Measurements from ENCODE around the gene PLPP4.
A peak's percentile ranks its signal among the peaks of the same experiment; 100 is the strongest.

Gene PLPP4

DNA sequence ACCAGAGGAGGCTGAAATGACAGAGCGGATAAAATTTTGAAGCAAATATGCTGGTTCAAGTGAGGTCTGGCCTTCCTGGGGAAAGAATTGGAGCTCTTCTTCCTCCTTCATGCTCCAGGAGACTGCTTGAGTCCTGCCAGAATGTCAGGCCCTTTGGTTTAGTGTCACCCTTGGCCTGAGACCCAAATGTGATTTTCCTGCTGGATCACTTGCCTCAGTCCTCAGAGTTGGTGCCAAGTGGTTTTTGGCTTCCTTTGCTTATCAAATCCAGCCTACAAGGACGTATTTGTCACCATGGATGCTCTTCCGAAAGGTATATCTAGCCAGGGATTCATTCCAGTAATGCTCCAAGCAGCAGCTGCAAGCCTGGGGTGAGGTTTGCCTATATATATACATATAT lies 118.4 kb downstream of the PLPP4 start:
- no peak for DNase-seq (ENCODE audit: low read depth, low spot score)

DNA sequence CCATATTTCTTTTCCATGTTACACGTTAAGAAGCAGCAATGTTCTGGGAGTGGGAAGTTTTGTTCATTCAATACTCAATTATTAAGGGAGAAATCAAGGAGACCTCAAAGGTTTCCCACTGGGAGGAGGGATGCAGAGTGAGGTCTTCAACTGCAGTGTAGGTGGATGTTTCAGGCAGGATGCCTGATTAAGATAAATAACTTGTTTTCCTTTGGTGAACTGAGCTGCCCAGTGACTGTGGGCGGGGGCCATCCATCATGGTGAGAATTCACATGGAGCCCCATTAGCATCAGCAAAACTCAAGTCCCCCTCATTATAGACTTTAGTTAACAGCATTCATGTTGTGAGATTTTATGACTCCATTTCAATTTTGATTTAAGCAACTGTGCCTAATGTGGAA lies 121.1 kb downstream of the PLPP4 start:
- DNase-seq (ENCODE audit: low read depth, low spot score), result no peak

DNA sequence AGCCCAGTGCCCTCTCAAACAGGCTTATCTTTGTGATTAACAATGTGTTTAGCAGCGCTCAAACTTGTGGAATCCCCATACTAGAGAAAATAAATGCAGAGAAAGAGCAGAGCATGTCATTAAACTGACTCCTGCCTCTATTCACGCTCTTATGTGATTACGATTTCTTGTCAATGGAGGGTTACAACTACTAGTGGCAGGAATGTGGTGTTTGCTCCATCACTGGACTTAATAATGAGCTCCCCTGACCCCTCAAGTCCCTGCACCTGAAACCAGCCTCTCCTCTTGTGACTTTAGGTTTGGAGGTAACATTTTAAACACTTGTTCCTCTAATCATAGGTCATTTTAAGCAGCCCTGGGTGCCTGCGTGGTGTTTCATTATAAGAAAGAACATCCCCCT lies 121.9 kb downstream of the PLPP4 start:
- no peak for DNase-seq (ENCODE audit: low read depth, low spot score)

DNA sequence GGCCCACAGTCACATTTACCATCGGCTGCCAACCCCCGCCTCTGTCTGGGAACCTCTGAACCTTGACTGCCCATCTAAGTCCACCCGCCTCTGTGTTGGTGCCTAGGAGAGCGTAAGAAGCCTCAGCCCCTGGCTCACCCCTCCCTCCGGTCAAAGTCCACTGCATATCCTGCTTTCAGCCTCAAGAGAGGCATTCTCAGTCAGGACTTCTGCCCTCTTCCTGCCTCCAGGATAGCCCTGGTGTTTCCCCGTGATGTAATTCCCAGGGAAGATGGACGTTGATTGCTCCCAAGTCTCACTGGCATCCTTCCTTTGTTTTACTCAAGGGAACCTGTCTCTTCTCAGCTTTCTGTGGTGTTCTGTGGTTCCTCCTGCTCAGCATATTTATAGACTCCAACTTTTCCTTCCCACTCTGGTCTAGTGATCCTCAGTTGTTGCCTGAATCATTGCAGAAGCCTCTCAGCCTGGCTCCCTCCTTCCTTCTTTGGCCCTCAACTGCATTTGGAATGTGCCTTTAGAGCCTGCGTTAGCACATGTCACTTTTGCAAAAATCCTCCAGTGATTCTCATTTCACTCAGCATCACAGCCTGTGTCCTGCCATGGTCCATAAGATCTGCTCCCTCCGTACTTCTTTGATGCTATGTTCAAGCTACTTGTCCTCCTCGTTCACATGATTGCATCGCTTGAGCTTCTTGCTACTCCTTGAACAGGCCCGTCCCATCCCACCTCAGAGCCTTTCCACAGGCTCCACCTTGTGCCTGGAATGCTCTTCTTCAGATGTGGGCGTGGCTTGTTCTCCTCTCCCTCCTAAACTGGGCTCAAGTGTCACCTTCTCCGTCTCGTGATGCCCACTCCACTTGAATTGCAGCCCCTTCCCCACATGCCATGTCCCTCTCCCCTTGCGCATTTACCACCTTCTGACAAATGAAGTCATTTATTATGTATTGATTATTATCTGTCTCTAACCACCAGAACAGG lies 124.2 kb downstream of the PLPP4 start:
- DNase-seq (ENCODE audit: low read depth, low spot score), result peak; percentile 9

DNA sequence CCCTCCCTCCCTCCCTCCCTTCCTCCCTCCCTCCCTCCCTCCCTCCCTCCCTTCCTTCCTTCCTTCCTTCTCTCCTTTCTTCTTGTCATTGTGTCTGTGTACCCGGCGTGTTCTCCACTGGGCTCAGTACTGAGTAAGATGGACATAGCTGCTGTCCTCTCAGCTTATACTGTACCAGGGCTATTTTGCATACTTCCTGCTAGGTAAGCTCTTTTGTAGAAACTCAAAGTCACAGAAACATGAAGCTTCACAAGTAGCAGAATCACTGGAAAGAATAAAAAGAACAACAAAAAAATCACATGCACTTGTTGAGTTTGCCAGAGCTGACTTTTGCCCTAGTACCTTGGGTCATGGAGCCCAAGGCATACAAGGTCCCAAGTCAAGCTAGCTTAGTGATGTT lies 125.7 kb downstream of the PLPP4 start:
- DNase-seq (ENCODE audit: low read depth, low spot score), result no peak

DNA sequence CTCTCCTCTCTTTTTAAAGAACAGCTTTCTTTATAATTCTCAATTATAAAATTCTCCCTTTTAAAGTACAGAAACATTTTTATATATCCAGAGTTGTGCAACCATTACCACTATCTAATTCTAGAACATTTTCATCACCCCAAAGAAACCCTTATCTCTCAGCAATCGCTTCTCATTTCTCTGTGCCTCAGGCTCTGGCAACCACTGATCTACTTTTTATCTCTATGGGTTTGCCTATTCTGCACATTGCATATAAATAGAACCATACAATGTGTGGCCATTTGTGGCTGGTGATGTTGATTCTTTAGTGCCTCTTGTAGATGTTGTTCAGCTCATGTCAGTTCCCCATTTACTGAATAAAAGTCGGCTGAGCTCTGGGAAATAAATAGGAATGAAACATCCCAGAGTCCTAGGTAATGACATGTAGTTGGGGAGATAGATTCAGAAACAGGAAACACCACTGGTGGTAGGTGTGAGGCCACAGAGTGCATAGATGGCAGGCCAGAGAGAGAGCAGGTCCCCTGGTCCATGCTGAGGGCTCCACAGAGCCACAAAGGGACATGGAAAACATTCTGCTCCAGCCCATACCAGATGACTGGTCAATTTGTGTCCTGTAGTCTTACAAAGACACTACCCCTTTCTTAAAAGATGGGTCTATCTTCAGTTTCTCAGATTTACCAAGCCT lies 126.5 kb downstream of the PLPP4 start:
- no peak for DNase-seq (ENCODE audit: low read depth, low spot score)

DNA sequence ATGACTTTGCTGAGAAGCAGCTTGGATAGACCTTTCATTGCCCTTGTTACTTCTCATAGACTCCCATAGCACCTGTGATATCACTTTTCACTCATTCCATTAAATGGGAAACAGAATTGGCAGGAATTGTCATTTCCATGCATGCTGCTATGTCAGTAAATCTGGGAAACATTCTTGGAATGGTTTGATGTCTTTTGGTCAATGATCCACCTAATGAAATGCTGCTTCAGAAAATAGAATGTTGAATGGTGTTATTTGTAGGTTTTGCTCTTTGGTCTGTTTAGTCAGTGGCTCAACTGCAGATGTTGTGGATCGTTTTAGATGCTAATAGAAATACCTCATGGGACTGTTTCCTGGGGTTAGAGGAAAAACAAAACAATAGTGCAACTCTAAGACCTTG lies 127.8 kb downstream of the PLPP4 start:
- DNase-seq (ENCODE audit: low read depth, low spot score), result no peak

DNA sequence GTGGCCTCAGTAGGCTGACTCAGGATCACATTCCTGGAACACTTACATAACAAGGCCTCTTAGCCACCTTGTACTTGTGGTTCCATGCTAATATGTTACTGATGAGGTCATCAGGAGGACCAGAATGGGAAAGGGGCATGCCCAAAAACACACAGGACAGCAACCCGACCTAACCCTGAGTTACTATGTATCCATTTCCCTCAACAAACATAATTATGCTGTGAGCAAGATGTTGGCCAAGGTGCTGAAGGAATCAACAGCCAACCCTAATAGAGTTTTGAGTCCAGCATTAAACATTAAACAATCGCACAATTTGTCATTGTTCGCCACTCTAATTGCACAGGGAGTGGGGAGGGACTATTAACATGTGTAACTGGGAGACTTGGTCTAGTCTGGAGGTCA lies 129.4 kb downstream of the PLPP4 start:
- no peak for DNase-seq (ENCODE audit: low read depth, low spot score)

DNA sequence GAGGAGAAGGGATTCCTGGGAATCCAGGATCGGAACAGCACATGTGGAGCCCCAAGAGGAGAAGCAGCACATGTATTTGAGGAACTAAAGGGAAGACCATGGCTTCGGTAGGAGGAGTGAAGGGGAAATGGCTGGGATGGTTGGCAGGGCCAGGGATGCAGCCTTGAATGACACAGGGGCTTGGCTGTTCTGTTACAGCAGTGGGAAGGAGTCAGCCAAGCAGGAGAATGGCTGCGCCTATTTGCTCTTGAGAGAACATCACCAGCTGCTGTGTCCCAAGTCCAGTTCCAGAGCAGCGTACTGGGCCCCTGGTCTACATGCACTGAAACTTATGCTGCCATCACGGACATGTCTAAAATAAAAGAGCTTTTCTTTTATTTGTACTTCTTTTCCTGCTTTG lies 130.0 kb downstream of the PLPP4 start:
- no peak for DNase-seq (ENCODE audit: low read depth, low spot score)

DNA sequence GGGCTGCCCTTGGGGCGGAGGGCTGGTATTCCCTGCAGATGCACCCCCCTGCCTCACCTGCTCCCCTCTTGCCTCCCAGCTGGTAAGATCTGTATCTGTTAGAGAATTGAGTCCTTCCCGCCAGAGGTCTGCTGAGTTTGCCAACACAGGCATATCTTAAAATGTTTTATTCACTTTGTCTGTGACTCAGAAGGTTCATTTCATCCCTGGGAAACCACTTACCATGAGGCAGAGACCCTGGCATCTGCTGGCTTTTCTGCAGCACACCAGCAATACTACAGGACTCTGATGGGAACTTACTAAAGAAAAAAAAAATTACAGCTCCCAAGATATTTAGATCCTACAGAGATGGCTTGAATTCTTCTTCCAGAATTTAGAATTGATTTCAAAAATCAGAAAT lies 131.3 kb downstream of the PLPP4 start:
- DNase-seq (ENCODE audit: low read depth, low spot score), result no peak

DNA sequence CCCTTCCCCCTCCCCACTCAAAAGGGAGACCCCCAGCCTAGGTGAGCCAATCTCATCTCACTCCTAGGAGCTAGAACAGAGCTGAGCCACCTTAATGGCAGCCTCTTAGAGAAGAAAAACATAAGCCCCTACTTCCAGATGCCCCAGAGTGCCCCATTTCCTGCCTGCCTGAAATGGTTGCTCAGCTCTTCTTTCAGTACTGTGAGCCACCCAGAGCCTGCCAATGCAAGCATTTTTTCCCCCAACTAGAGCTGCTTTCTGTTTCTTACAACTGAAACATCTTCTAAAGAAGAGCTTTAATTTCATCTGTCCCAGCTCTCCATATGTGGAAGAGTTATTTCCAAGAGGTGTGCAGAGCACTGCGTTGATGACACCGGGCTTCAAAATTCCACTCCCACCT lies 136.7 kb downstream of the PLPP4 start:
- no peak for DNase-seq (ENCODE audit: low read depth, low spot score)

DNA sequence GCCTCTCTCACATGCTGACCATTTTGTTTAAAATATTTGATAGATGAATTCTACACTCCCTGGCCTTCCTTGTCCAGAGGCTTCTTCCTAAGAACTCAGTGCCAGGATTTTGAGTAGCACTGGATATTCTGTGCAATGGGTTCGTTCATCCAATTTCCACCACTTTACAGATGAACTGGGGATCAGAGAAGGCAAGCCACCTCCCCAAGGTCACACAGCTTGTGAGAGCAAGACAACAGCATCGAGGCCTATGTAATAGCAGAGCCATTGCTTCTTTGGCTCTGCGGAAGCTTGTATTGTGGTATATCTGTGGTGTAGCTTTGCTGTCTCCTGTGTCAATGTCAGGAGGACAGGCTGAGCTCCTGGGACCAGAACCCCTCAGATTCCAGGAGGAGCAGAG lies 140.9 kb downstream of the PLPP4 start:
- no peak for DNase-seq (ENCODE audit: low read depth, low spot score)

DNA sequence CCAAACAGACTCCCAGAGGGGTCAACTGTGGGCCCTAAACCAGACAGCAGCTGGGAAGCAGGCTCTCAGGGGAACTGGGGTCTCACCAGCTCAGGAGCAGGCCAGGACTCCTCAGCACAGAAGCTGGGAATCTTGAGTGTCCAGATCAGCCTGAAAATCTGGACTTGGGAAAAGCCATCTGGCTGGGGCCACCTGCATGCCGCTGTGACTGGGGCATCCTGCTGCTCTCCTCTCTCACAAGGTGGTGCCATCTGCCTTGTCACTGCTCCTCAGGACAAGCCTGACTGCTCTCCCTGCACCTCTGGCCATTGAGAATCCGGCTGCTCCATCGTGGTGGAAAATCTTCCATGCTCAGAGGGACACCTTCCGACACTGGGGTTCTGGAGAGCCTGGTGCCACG lies 141.4 kb downstream of the PLPP4 start:
- no peak for DNase-seq (ENCODE audit: low read depth, low spot score)

DNA sequence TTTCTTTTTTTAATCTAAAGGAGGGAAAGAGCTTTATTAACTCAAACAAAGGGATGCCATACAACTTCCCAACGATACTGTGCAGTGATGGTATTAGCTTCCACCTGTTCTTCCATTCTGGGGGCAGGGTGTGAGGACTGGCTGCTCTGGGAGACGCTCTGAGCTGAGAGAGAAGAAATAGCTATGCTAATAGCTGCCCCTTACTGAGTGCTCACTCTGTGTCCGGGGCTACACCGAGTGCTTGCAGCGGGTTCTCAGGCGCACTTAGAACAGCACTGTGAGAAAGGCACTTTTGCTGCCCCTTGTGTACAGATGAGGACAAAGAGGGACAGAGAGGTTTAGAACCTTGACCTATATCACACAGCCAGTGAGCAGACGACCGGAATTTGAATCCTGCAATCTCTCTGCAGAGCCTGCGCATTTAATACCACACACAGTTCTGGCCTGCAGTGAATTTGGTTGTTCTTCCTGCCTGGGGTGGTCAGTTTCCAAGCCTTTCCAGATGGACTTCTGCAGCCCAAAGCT lies 142.2 kb downstream of the PLPP4 start:
- no peak for DNase-seq (ENCODE audit: low read depth, low spot score)

DNA sequence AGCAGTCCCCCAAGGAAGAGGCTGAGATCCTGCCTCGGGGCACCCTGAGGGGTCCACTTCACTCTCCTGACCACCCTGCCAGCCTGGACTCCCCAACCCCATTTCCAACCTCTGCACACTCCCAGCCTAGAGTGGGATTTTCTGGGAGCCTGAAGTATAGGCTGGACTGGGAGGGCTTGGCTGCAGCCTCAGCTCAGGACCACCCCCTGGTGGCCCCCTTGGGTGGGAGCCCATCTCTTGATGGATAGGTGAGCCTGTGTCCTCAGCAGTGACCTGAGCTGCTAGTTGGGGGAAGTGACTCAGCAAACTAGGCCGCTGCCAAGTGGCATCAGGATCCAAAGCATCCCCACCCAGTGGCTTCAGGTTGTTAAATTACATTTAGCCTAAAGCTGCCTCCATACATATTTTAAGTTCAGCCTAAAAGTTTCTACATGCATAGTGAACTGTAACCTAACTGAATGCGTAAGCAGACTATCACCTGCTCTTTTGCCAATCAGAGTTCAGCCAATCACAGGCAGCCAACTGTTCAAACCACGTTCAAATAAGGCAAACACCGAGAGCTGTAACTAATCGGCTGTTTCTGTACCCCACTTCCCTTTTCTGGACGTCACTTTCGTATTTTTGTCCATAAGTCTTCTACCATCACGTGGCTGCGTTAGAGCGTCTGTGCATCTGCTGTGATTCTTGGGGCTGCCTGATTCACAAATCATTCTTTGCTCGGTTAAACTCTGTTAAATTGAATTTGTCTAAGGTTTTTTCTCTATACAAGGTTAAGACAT lies 144.0 kb downstream of the PLPP4 start:
- peak; percentile 40 for DNase-seq (ENCODE audit: low read depth, low spot score)

DNA sequence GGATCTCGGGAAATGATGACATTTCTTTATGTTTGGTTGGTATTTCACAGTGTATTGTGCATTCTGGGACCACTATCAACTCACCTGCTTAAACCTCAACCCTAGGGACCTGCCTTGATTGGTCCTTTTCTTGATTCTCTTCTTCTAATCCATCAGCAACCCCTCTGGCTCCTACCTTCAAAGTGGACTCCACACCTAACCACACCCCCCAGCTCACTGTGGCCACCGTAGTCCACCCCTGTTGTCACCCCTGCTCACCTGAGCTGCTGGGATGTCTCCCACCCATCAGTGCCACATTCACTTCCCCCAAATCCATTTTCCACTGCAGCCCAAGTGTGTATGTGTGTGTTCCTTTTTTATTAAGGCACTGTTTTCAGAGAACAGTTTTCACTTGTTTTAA lies 145.0 kb downstream of the PLPP4 start:
- no peak for DNase-seq (ENCODE audit: low read depth, low spot score)

DNA sequence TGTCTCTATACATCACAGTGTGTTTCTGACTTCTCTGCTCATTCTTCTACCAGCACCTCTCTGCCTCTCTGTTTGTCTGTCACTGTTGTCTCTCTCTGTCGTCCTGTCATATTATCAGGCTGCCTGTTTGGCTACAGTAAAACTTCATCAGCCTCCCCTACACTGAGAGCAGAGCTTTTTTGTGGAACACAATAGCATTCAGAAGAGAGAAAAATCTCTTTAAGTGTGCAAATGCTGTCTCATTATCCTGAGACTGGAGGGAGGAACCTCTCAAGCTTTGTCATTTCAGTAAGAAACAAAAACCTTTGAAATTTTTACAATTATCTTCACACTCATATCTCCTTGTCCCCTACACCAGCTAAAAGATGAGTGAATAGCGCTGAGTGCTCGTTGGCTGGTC lies 148.4 kb downstream of the PLPP4 start:
- DNase-seq (ENCODE audit: low read depth, low spot score), result no peak

DNA sequence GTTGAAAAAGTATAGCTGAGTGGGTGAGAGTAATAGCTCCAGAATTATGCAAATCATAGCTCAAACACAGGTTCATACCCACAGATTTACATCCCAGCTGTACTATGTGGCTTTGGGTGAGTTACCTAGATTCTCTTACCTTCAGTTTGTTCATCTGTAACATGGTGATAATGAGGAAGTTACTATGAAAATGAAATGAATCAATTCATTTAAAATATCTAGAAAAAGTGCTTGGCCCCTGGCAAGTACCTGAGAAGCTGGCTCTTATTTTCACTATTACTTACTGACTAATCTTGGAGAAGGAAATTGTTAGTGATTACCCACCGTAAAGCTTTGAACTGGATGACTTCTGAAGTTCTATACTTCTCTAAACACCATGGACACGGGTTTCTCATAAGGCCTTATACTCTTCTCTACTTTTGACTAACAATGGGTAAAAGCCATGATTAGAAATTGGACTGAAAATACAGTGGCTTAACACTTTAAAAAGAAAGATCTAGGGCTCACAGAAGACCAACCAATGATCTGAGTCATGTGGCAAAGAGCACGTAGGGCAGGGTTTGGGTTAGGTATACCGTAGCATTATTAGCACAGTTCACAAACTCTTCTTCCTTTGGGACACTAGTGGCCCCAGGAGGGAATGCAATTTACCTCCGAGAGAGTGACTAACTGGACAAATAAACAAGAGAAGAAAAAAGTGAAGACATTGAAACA lies 149.2 kb downstream of the PLPP4 start:
- no peak for DNase-seq (ENCODE audit: low read depth, low spot score)

DNA sequence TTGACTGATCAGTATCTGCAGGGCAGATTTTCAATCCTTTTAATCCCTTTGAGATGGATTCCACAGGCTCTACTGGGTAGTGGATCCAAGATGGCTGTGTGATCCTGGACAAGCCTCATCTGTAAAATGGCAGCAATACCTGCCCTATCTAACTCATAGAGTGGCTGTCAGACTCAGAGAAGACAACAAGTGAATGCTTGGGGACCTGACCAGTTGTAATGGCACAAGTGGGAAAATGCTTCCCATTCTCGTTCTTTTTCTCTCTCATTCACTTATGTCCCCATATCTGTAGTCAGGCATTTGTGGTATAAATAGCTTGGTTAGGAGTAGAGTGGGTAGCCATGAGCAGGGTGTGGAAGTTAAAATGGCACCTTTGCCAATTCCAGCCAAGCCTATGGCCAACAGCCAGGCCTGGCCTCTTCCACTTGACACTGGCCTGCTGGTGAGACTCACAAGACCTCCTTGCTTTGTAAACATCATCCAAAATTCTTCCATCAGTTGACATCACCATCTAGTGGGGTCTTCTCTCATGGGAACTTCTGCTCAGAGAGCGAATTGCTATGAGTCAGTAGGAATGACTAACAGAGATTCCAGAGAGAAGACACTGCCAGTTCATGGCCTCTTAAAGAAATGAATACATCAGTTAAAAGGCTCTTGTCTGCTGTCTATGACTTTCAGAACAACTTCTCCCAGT lies 150.1 kb downstream of the PLPP4 start:
- no peak for DNase-seq (ENCODE audit: low read depth, low spot score)

Measured in iPS DF 19.7 (cell line).